ENCODE results near the gene GABRB1. TPM values are rescaled to one million over a fixed set of nuclear protein-coding genes. Genes with fewer than 3 reads are reported as not detected.
"Not testable (repeated sequence)": the region's sequence is repeated elsewhere in the genome, so short reads cannot be mapped to it uniquely, and the experiment has no call there.

GABRB1 gene
- total RNA-seq, 1 donor from 2014 or later, result 0.47 TPM

- DNase-seq (ENCODE audit: extremely low read depth, low read depth, low spot score), result no peak
Observed at GRCh38 chr4:47275595-47275994, 244.2 kb downstream of the GABRB1 start.

- no peak for DNase-seq (ENCODE audit: extremely low read depth, low read depth, low spot score)
Observed at GRCh38 chr4:47278631-47279030, 247.3 kb downstream of the GABRB1 start.

- DNase-seq (ENCODE audit: extremely low read depth, low read depth, low spot score), result no peak
Observed at GRCh38 chr4:47287735-47288134, 256.4 kb downstream of the GABRB1 start.

- no peak for DNase-seq (ENCODE audit: extremely low read depth, low read depth, low spot score)
Observed at GRCh38 chr4:47289805-47290204, 258.4 kb downstream of the GABRB1 start.

- not testable (repeated sequence) for DNase-seq (ENCODE audit: extremely low read depth, low read depth, low spot score)
Observed at GRCh38 chr4:47290873-47291272, 259.5 kb downstream of the GABRB1 start.

- no peak for DNase-seq (ENCODE audit: extremely low read depth, low read depth, low spot score)
Observed at GRCh38 chr4:47309165-47309564, 277.8 kb downstream of the GABRB1 start.

GRCh38 chr4:47312170-47312569 lies 280.8 kb downstream of the GABRB1 start:
- no peak for DNase-seq (ENCODE audit: extremely low read depth, low read depth, low spot score)

- DNase-seq (ENCODE audit: extremely low read depth, low read depth, low spot score), result no peak
Observed at GRCh38 chr4:47313384-47313783, 282.0 kb downstream of the GABRB1 start.

- DNase-seq (ENCODE audit: extremely low read depth, low read depth, low spot score), result no peak
Observed at GRCh38 chr4:47315346-47315745, 284.0 kb downstream of the GABRB1 start.

GRCh38 chr4:47326025-47326424 lies 294.7 kb downstream of the GABRB1 start:
- no peak for DNase-seq (ENCODE audit: extremely low read depth, low read depth, low spot score)

GRCh38 chr4:47330866-47331265 lies 299.5 kb downstream of the GABRB1 start:
- no peak for DNase-seq (ENCODE audit: extremely low read depth, low read depth, low spot score)

GRCh38 chr4:47334652-47335051 lies 303.3 kb downstream of the GABRB1 start:
- no peak for DNase-seq (ENCODE audit: extremely low read depth, low read depth, low spot score)

- no peak for DNase-seq (ENCODE audit: extremely low read depth, low read depth, low spot score)
Observed at GRCh38 chr4:47337893-47338292, 306.5 kb downstream of the GABRB1 start.

- DNase-seq (ENCODE audit: extremely low read depth, low read depth, low spot score), result no peak
Observed at GRCh38 chr4:47340914-47341313, 309.5 kb downstream of the GABRB1 start.

GRCh38 chr4:47342796-47343195 lies 311.4 kb downstream of the GABRB1 start:
- DNase-seq (ENCODE audit: extremely low read depth, low read depth, low spot score), result no peak

- DNase-seq (ENCODE audit: extremely low read depth, low read depth, low spot score), result no peak
Observed at GRCh38 chr4:47349326-47349725, 318.0 kb downstream of the GABRB1 start.

- DNase-seq (ENCODE audit: extremely low read depth, low read depth, low spot score), result no peak
Observed at GRCh38 chr4:47355568-47355967, 324.2 kb downstream of the GABRB1 start.

- no peak for DNase-seq (ENCODE audit: extremely low read depth, low read depth, low spot score)
Observed at GRCh38 chr4:47359891-47360290, 328.5 kb downstream of the GABRB1 start.

GRCh38 chr4:47367761-47368160 lies 336.4 kb downstream of the GABRB1 start:
- no peak for DNase-seq (ENCODE audit: extremely low read depth, low read depth, low spot score)

- no peak for DNase-seq (ENCODE audit: extremely low read depth, low read depth, low spot score)
Observed at GRCh38 chr4:47368211-47368610, 336.8 kb downstream of the GABRB1 start.

GRCh38 chr4:47372561-47372960 lies 341.2 kb downstream of the GABRB1 start:
- DNase-seq (ENCODE audit: extremely low read depth, low read depth, low spot score), result no peak

GRCh38 chr4:47373174-47373573 lies 341.8 kb downstream of the GABRB1 start:
- DNase-seq (ENCODE audit: extremely low read depth, low read depth, low spot score), result no peak

- DNase-seq (ENCODE audit: extremely low read depth, low read depth, low spot score), result no peak
Observed at GRCh38 chr4:47373709-47374108, 342.3 kb downstream of the GABRB1 start.

GRCh38 chr4:47374477-47374876 lies 343.1 kb downstream of the GABRB1 start:
- no peak for DNase-seq (ENCODE audit: extremely low read depth, low read depth, low spot score)

All from glomerular endothelial cell (primary cell).